Measurements from ENCODE around the gene MORF4L1. TPM values are rescaled to one million over a fixed set of nuclear protein-coding genes. Genes with fewer than 3 reads are reported as not detected.
"Not testable (repeated sequence)": the region's sequence is repeated elsewhere in the genome, so short reads cannot be mapped to it uniquely, and the experiment has no call there.

MORF4L1 gene
- total and polyA plus RNA-seq, 2 experiments from 2014 or later, result 340 to 381 TPM

GRCh38 chr15:78837543-78837942 lies 35.1 kb upstream of the MORF4L1 start:
- Histone ChIP-seq H3K4me2 (no peak overlapping the region), H3K4me3 (no peak overlapping the region), H2AFZ (no peak overlapping the region), H3K4me1 (ENCODE audit: insufficient read depth) (no peaks in the 10 kb centered on the region), H3K27ac (no peak overlapping the region), H4K20me1 (ENCODE audit: insufficient read depth, poor library complexity, severe bottlenecking) (no peaks in the 10 kb centered on the region), H3K9me2 (replicated peaks; ENCODE audit: insufficient read depth) (no peaks in the 10 kb centered on the region), H3K27me3 (no peaks in the 10 kb centered on the region), H3K79me2 (no peaks in the 10 kb centered on the region), H3K36me3 (replicated peaks; ENCODE audit: insufficient read depth, low read depth) (no peaks in the 10 kb centered on the region), H3K9me3 (ENCODE audit: low read depth) (no peaks in the 10 kb centered on the region)
- TF ChIP-seq EZH2phosphoT487 (IDR thresholded peaks at IDR 0.05; ENCODE audit: low read depth, severe bottlenecking, unreplicated experiment), result no peak
- no peak for TF ChIP-seq CTCF (IDR thresholded peaks at IDR 0.05; ENCODE audit: poor library complexity)
- TF ChIP-seq EZH2 (IDR thresholded peaks at IDR 0.05; ENCODE audit: borderline replicate concordance), result no peak
- DNase-seq (ENCODE audit: low spot score), result no peak
- 86% methylated on average over 8 of the region's 8 CpGs for WGBS (ENCODE audit: low lambda C conversion rate, missing lambda C conversion rate)

- H3K36me3 ChIP-seq (replicated peaks; ENCODE audit: insufficient read depth, low read depth), result no peaks in the 10 kb centered on the region
- no peak overlapping the region for H2AFZ ChIP-seq
- no peak overlapping the region for H3K4me3 ChIP-seq
- 80% methylated on average over 3 of the region's 3 CpGs for WGBS (ENCODE audit: low lambda C conversion rate, missing lambda C conversion rate)
- no peaks in the 10 kb centered on the region for H3K9me2 ChIP-seq (replicated peaks; ENCODE audit: insufficient read depth)
- H3K4me2 ChIP-seq, result no peak overlapping the region
- no peaks in the 10 kb centered on the region for H4K20me1 ChIP-seq (ENCODE audit: insufficient read depth, poor library complexity, severe bottlenecking)
- no peaks in the 10 kb centered on the region for H3K79me2 ChIP-seq
- H3K4me1 ChIP-seq (ENCODE audit: insufficient read depth), result no peaks in the 10 kb centered on the region
- no peaks in the 10 kb centered on the region for H3K9me3 ChIP-seq (ENCODE audit: low read depth)
- H3K27me3 ChIP-seq, result no peaks in the 10 kb centered on the region
- DNase-seq (ENCODE audit: low spot score), result no peak
- TF ChIP-seq CTCF (IDR thresholded peaks at IDR 0.05; ENCODE audit: poor library complexity) (no peak), EZH2 (IDR thresholded peaks at IDR 0.05; ENCODE audit: borderline replicate concordance) (no peak), EZH2phosphoT487 (IDR thresholded peaks at IDR 0.05; ENCODE audit: low read depth, severe bottlenecking, unreplicated experiment) (no peak)
- H3K27ac ChIP-seq, result no peak overlapping the region
Observed at GRCh38 chr15:78838489-78838888, 34.2 kb upstream of the MORF4L1 start.

GRCh38 chr15:78839151-78839550 lies 33.5 kb upstream of the MORF4L1 start:
- not testable (repeated sequence) for H3K4me2 ChIP-seq; DNase-seq (ENCODE audit: low spot score); H3K36me3 ChIP-seq (replicated peaks; ENCODE audit: insufficient read depth, low read depth); H2AFZ ChIP-seq; H3K4me1 ChIP-seq (ENCODE audit: insufficient read depth); H3K27ac ChIP-seq; H3K4me3 ChIP-seq; H3K27me3 ChIP-seq; H3K9me3 ChIP-seq (ENCODE audit: low read depth); H3K79me2 ChIP-seq; H3K9me2 ChIP-seq (replicated peaks; ENCODE audit: insufficient read depth); H4K20me1 ChIP-seq (ENCODE audit: insufficient read depth, poor library complexity, severe bottlenecking)
- 90% methylated on average over 6 of the region's 6 CpGs for WGBS (ENCODE audit: low lambda C conversion rate, missing lambda C conversion rate)

DNA sequence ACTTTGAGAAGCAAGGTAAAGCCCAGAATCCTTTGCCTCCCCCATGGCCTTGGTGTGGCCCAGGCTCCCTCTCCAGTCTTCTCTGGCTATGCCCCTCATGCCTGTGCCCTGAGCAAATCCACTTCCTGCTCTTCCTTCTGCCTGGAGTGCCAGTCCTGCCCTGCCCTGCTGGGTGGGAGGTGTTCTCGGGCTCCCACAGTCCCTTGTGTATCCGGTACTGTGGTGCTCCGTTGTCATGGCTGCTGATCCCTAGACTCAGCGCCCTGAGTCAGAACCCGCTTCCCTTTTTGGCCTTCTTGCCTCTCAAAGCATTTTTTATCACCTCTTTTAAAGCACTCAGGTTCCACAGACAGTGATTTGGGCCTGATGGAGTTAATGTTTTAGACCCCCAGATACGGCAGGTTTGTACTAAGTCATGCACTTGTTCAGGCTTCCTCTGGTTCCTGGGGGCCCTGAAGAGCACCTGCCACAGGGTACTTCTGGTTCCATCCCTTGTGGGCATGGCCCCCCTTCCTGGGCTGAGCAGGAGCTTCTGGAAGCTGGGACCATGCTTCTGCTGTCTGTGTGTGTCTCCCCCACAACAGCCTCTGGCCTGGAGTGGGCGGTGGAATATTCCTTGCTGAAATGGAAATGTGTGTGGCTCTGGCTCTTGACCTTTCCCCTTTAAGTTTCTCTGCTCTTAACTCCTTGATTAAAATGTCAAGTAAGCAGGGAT lies 31.9 kb upstream of the MORF4L1 start:
- TF ChIP-seq CTCF (IDR thresholded peaks at IDR 0.05; ENCODE audit: poor library complexity), result no peak
- no peak for TF ChIP-seq EZH2 (IDR thresholded peaks at IDR 0.05; ENCODE audit: borderline replicate concordance)
- TF ChIP-seq EZH2phosphoT487 (IDR thresholded peaks at IDR 0.05; ENCODE audit: low read depth, severe bottlenecking, unreplicated experiment), result no peak
- Histone ChIP-seq H3K4me2 (no peak overlapping the region), H2AFZ (no peak overlapping the region), H4K20me1 (ENCODE audit: insufficient read depth, poor library complexity, severe bottlenecking) (no peaks in the 10 kb centered on the region), H3K36me3 (replicated peaks; ENCODE audit: insufficient read depth, low read depth) (no peaks in the 10 kb centered on the region), H3K9me2 (replicated peaks; ENCODE audit: insufficient read depth) (no peaks in the 10 kb centered on the region), H3K27me3 (no peaks in the 10 kb centered on the region), H3K4me1 (ENCODE audit: insufficient read depth) (no peaks in the 10 kb centered on the region), H3K9me3 (ENCODE audit: low read depth) (no peaks in the 10 kb centered on the region), H3K4me3 (no peak overlapping the region), H3K79me2 (no peaks in the 10 kb centered on the region), H3K27ac (no peak overlapping the region)
- no peak for DNase-seq (ENCODE audit: low spot score)
- 77% methylated on average over 7 of the region's 7 CpGs for WGBS (ENCODE audit: low lambda C conversion rate, missing lambda C conversion rate)
